A549 (cell line): ENCODE results near the gene KRTAP3-3. TPM values are rescaled to one million over a fixed set of nuclear protein-coding genes. Genes with fewer than 3 reads are reported as not detected.

Experiments
- ATAC-seq, 2 experiments: fragments of 200-7000 bp in 1 of 2; fragments of >200 bp in 1 of 2; cut with Nextera tagmentation in 1 of 2; cut with Tn5 transposase in 1 of 2; 3 replicates each; pipeline versions ENCODE4 v1.8.0 to v1.9.1; 2018 to 2020; ENCODE audit warnings: mild to moderate bottlenecking in 1 of 2, moderate library complexity in 1 of 2
- CTCF ChIA-PET: fragments of 300-600 bp; sonication (Branson Sonifier 250); formaldehyde crosslinking; extraction: SDS; loops from one replicate; lab custom pipeline; 2021; ENCODE audit warnings: antibody characterized with exemption, inconsistent platforms; lab: Yijun Ruan, JAX
- POLR2A ChIA-PET: fragments of 350-600 bp; formaldehyde crosslinking; extraction: SDS; loops from one replicate; lab custom pipeline; 2021; ENCODE audit warnings: antibody characterized with exemption, inconsistent platforms; lab: Yijun Ruan, JAX
- DNase-seq, 2 experiments: peaks; one replicate each; pipeline versions ENCODE4 v3.0.0 to v3.0.0-alpha.2; 2011 to 2016; ENCODE audit warnings: low read depth in 1 of 2, low spot score in 1 of 2
- FAIRE-seq: peaks from 2 replicates; lab custom pipeline; 2011; peaks lifted over from hg19 to GRCh38; lab: Jason Lieb, UNC
- H3K27ac ChIP-seq, 2 experiments: fragments of >200 bp; sonication (Bioruptor Twin); formaldehyde crosslinking; 3 replicates each; pipeline ENCODE4 v1.5.1; 2016 to 2017
- H3K4me1 ChIP-seq: fragments of >200 bp; sonication (Bioruptor Twin); formaldehyde crosslinking; 3 replicates; pipeline ENCODE4 v1.6.1; 2016
- H3K4me2 ChIP-seq: fragments of >200 bp; sonication (Bioruptor Twin); formaldehyde crosslinking; 3 replicates; pipeline ENCODE4 v1.6.1; 2016
- H3K4me3 ChIP-seq: fragments of >200 bp; sonication (Bioruptor Twin); formaldehyde crosslinking; 3 replicates; pipeline ENCODE4 v1.5.1; 2016
- H3K9me3 ChIP-seq: fragments of >200 bp; sonication (Bioruptor Twin); formaldehyde crosslinking; 3 replicates; pipeline ENCODE4 v1.6.1; 2016
- BHLHE40 ChIP-seq: IDR thresholded peaks from 2 replicates; pipeline ENCODE4 v1.6.1; 2012; ENCODE audit warnings: low read depth, low read length, inconsistent platforms
- CBX2 ChIP-seq: fragments of 200-600 bp; sonication (generic); IDR thresholded peaks from 2 replicates; pipeline ENCODE4 v1.6.1; 2016; ENCODE audit warnings: low read depth, mild to moderate bottlenecking, borderline replicate concordance
- EHF ChIP-seq: fragments of 250-450 bp; sonication (Bioruptor Pico); IDR thresholded peaks from 2 replicates; pipeline ENCODE4 v1.5.0; 2020; ENCODE audit warnings: mild to moderate bottlenecking
- ESRRA ChIP-seq: fragments of 150-350 bp; IDR thresholded peaks from 2 replicates; pipeline ENCODE4 v1.6.1; 2014; ENCODE audit warnings: mild to moderate bottlenecking, low read length, borderline replicate concordance
- FOSB ChIP-seq: fragments of 250-450 bp; sonication (Bioruptor Pico); IDR thresholded peaks from 2 replicates; pipeline ENCODE4 v1.5.0; 2020; ENCODE audit warnings: mild to moderate bottlenecking, moderate library complexity
- FOSL2 ChIP-seq, 2 experiments: fragments of 450-650 bp in 1 of 2; fragments of >200 bp in 1 of 2; sonication (Bioruptor Twin) in 1 of 2; formaldehyde crosslinking; IDR thresholded peaks; 2 replicates each; pipeline versions ENCODE4 v1.5.0 to v1.6.1; 2016 to 2020; ENCODE audit warnings: mild to moderate bottlenecking in 1 of 2, moderate library complexity in 1 of 2
- FOXS1 ChIP-seq: fragments of 250-450 bp; sonication (Bioruptor Pico); IDR thresholded peaks from 2 replicates; pipeline ENCODE4 v1.5.0; 2020; ENCODE audit warnings: mild to moderate bottlenecking, moderate library complexity
- HEYL ChIP-seq: fragments of 250-450 bp; sonication (Bioruptor Pico); IDR thresholded peaks from 2 replicates; pipeline ENCODE4 v1.8.0; 2021; ENCODE audit warnings: mild to moderate bottlenecking, moderate library complexity
- JUN ChIP-seq, 2 experiments: fragments of >200 bp; sonication (Bioruptor Twin); formaldehyde crosslinking; IDR thresholded peaks; 2 replicates in 1 of 2; 3 replicates in 1 of 2; pipeline ENCODE4 v1.6.1; 2016 to 2017
- JUNB ChIP-seq: fragments of >200 bp; sonication (Bioruptor Twin); formaldehyde crosslinking; IDR thresholded peaks from 2 replicates; pipeline ENCODE4 v1.6.1; 2016
- KDM5A ChIP-seq: fragments of 200-600 bp; sonication (generic); IDR thresholded peaks from 2 replicates; pipeline ENCODE4 v1.6.1; 2016; ENCODE audit warnings: antibody characterized with exemption, mild to moderate bottlenecking
- NPAS2 ChIP-seq: fragments of 250-450 bp; sonication (Bioruptor Pico); IDR thresholded peaks from 2 replicates; pipeline ENCODE4 v1.8.0; 2022; ENCODE audit warnings: mild to moderate bottlenecking, moderate library complexity, borderline replicate concordance
- PHF8 ChIP-seq: fragments of 200-600 bp; sonication (generic); IDR thresholded peaks from 2 replicates; pipeline ENCODE4 v1.6.1; 2016; ENCODE audit warnings: low read depth, mild to moderate bottlenecking, antibody characterized with exemption, moderate library complexity, borderline replicate concordance
- RAD21 ChIP-seq, 2 experiments: fragments of >200 bp in 1 of 2; sonication (Bioruptor Twin) in 1 of 2; formaldehyde crosslinking in 1 of 2; IDR thresholded peaks in 1 of 2; conservative IDR thresholded peaks in 1 of 2; 2 replicates in 1 of 2; 3 replicates in 1 of 2; pipeline ENCODE4 v1.6.1; 2012 to 2018; ENCODE audit warnings: inconsistent platforms in 1 of 2
- RCOR1 ChIP-seq: fragments of 150-350 bp; IDR thresholded peaks from 2 replicates; pipeline ENCODE4 v1.6.1; 2014; ENCODE audit warnings: antibody characterized with exemption, low read length, low read depth
- REST ChIP-seq: fragments of 200-600 bp; sonication (generic); IDR thresholded peaks from 2 replicates; pipeline ENCODE4 v1.6.1; 2016; ENCODE audit warnings: antibody characterized with exemption, mild to moderate bottlenecking, moderate library complexity
- RNF2 ChIP-seq: fragments of 200-600 bp; sonication (generic); IDR thresholded peaks from 2 replicates; pipeline ENCODE4 v1.6.1; 2016; ENCODE audit warnings: low read depth, mild to moderate bottlenecking, antibody characterized with exemption, moderate library complexity, borderline replicate concordance
- TP53 ChIP-seq: fragments of 250-450 bp; sonication (Bioruptor Pico); IDR thresholded peaks from 2 replicates; pipeline ENCODE4 v1.5.0; 2021; ENCODE audit warnings: mild to moderate bottlenecking, moderate library complexity
- ZC3H11A ChIP-seq: fragments of 450-650 bp; IDR thresholded peaks from 2 replicates; pipeline ENCODE4 v1.6.1; 2014; ENCODE audit warnings: antibody characterized with exemption, mild to moderate bottlenecking
- ZNF302 ChIP-seq: fragments of 250-450 bp; sonication (Bioruptor Pico); IDR thresholded peaks from 2 replicates; pipeline ENCODE4 v1.9.0; 2021; ENCODE audit warnings: inconsistent platforms, mild to moderate bottlenecking, moderate library complexity
- ZSCAN20 ChIP-seq: fragments of 250-450 bp; sonication (Bioruptor Pico); IDR thresholded peaks from 2 replicates; pipeline ENCODE4 v1.8.0; 2022; ENCODE audit warnings: mild to moderate bottlenecking, moderate library complexity
- WGBS: methylation state at CpG from one replicate; pipeline ENCODE4 v1.1.6; 2017; ENCODE audit errors: missing lambda C conversion rate; 5-methylcytosine and 5-hydroxymethylcytosine counted together
- polyA plus RNA-seq, 4 experiments: library from polyadenylated mRNA; depleted of rRNA in 3 of 4; stranded (reverse); fragments of >200 nt; fragmentation: RNase III in 1 of 4; extraction: RNeasy Plus Mini Kit Qiagen cat#74134 plus additional on column Dnase treatment in 1 of 4; gene quantifications; 2 replicates in 3 of 4; 3 replicates in 1 of 4; pipeline ENCODE4 v1.2.3, GENCODE V29; 2011 to 2017
- TF ChIP-seq, protein P1 (sequence below): IDR thresholded peaks from 2 replicates; pipeline ENCODE4 v1.6.1; 2012
- TF ChIP-seq, protein P2 (sequence below): fragments of 450-650 bp; IDR thresholded peaks from 2 replicates; pipeline ENCODE4 v1.6.1; 2014; ENCODE audit warnings: antibody characterized with exemption
- TF ChIP-seq, protein P3 (sequence below): fragments of 150-350 bp; IDR thresholded peaks from 2 replicates; pipeline ENCODE4 v1.6.1; 2014; ENCODE audit warnings: low read depth, mild to moderate bottlenecking, low read length

Gene KRTAP3-3
- polyA plus RNA-seq, 2 of the 4 experiments (the other 2 are of a cell fraction), result not detected

DNA sequence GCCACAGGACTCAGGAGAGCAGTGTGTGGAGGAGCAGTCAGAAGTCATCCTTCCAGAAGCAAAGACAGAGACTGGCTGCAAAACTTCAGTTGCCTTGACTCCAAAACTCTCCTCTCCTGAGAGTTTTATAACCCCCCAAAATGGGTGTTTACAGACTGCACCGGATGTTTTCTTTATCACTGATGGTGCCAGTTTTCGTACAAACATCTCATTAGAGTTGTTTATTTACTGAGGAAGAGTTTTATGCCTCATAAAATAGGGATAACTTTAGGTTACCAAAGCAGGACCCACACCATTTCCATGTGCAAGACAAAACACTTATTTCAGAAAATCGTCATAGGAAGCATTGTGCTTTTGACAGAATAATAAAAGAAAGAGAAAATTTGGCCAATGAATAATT, 9.7 kb downstream of the KRTAP3-3 start, which contains the start of gene KRT40:
Gene KRT40, minus strand, starts transcription at position 101 of the 400 bp plus-strand sequence. Its CDS starts 53 bp downstream, at position 48.
- CTCF ChIA-PET, result interaction anchor here (0.8 to 2.5 kb wide), 4 partner anchors 8 to 664 kb away, joined by 4 to 8 read pairs (median 4); no protein-coding TSS in a partner anchor
- no peaks in the 10 kb centered on the region for H3K4me1 ChIP-seq
- no peak for TF ChIP-seq EHF
- TF ChIP-seq, protein P1, sequence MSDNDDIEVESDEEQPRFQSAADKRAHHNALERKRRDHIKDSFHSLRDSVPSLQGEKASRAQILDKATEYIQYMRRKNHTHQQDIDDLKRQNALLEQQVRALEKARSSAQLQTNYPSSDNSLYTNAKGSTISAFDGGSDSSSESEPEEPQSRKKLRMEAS, result no peak
- TF ChIP-seq ZC3H11A, result no peak
- no peak for TF ChIP-seq ZNF302
- no peak for TF ChIP-seq BHLHE40
- no peak for TF ChIP-seq REST
- no peak for TF ChIP-seq JUNB
- TF ChIP-seq FOSL2 (IDR thresholded peaks at IDR 0.05), result no peak
- no peak for TF ChIP-seq FOSL2 (CRISPR knock-in tag; IDR thresholded peaks at IDR 0.05)
- TF ChIP-seq, protein P2, sequence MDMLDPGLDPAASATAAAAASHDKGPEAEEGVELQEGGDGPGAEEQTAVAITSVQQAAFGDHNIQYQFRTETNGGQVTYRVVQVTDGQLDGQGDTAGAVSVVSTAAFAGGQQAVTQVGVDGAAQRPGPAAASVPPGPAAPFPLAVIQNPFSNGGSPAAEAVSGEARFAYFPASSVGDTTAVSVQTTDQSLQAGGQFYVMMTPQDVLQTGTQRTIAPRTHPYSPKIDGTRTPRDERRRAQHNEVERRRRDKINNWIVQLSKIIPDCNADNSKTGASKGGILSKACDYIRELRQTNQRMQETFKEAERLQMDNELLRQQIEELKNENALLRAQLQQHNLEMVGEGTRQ, result no peak
- TF ChIP-seq PHF8, result no peak
- no peak for TF ChIP-seq HEYL
- TF ChIP-seq FOSB (CRISPR knock-in tag), result no peak
- TF ChIP-seq JUN (IDR thresholded peaks at IDR 0.05), result no peak
- TF ChIP-seq, all 56 proteins: peak for 0
- Histone ChIP-seq H3K27ac (no peak within 1 kb of the TSS), H3K9me3 (no peaks in the 10 kb centered on the region), H3K4me3 (no peak within 1 kb of the TSS), H3K4me2 (no peak within 1 kb of the TSS)
- POLR2A ChIA-PET, result no interaction called here
- FAIRE-seq (no peak), ATAC-seq (no peak), DNase-seq (no peak)
- WGBS, result 46% methylated on average over 3 of the region's 3 CpGs

- ChIA-PET CTCF (interaction anchor here (0.7 to 2.1 kb wide), 6 partner anchors 8 to 682 kb away, joined by 3 to 6 read pairs (median 4); no protein-coding TSS in a partner anchor), POLR2A (no interaction called here)
- 51% methylated on average over 5 of the region's 5 CpGs for WGBS
- Histone ChIP-seq H3K27ac (no peak overlapping the region), H3K4me2 (no peak overlapping the region), H3K9me3 (no peaks in the 10 kb centered on the region), H3K4me3 (no peak overlapping the region), H3K4me1 (no peaks in the 10 kb centered on the region)
- TF ChIP-seq NPAS2 (CRISPR knock-in tag), result no peak
- TF ChIP-seq, protein P3, sequence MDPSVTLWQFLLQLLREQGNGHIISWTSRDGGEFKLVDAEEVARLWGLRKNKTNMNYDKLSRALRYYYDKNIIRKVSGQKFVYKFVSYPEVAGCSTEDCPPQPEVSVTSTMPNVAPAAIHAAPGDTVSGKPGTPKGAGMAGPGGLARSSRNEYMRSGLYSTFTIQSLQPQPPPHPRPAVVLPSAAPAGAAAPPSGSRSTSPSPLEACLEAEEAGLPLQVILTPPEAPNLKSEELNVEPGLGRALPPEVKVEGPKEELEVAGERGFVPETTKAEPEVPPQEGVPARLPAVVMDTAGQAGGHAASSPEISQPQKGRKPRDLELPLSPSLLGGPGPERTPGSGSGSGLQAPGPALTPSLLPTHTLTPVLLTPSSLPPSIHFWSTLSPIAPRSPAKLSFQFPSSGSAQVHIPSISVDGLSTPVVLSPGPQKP, result no peak
- no peak for TF ChIP-seq RCOR1
- TF ChIP-seq CBX2, result no peak
- DNase-seq (no peak), FAIRE-seq (no peak), ATAC-seq (no peak)
Measured at GRCh38 chr17:40981115-40981514, 12.8 kb downstream of the KRTAP3-3 start.

DNA sequence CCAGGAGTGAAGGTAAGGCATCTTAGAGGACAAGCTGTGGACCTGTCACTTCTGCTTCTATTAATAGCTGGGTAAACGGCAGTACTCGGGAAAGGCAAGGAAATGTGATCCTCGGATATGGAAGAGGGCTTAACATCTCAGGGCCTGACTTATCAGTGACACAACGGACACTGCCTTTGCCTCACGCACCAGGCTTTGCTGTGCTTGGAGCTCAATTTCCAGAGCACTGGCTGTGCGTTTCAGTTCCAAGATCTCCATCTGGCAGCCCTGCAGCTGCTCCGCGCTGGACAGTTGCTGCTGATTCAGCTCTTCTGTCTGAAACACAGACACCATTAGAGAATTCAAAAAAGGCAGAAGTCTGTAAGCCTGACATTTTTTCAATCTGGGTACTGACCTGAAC, 13.4 kb downstream of the KRTAP3-3 start:
- H3K4me1 ChIP-seq, result no peaks in the 10 kb centered on the region
- 69% methylated on average over 8 of the region's 8 CpGs for WGBS
- CTCF ChIA-PET, result interaction anchor here (0.7 to 2.1 kb wide), 5 partner anchors 9 to 682 kb away, joined by 3 to 6 read pairs (median 3); no protein-coding TSS in a partner anchor
- DNase-seq, result no peak
- ATAC-seq, result no peak; a peak in 1 of 6 replicates
- no peaks in the 10 kb centered on the region for H3K9me3 ChIP-seq
- H3K27ac ChIP-seq, result no peak overlapping the region
- H3K4me3 ChIP-seq, result no peak overlapping the region
- no peak for FAIRE-seq
- no peak overlapping the region for H3K4me2 ChIP-seq
- POLR2A ChIA-PET, result no interaction called here
- TF ChIP-seq ZSCAN20 (CRISPR knock-in tag) (no peak), FOXS1 (CRISPR knock-in tag) (no peak), RCOR1 (no peak), FOSB (CRISPR knock-in tag) (no peak), FOSL2 (IDR thresholded peaks at IDR 0.05) (no peak), FOSL2 (CRISPR knock-in tag; IDR thresholded peaks at IDR 0.05) (no peak), KDM5A (no peak), RNF2 (no peak), RAD21 (conservative IDR thresholded peaks at IDR 0.05 in 1 of 2, IDR thresholded peaks at IDR 0.05 in 1 of 2) (no peak), ZC3H11A (no peak), TP53 (CRISPR knock-in tag) (no peak), PHF8 (no peak), CBX2 (no peak), ESRRA (no peak)
- TF ChIP-seq, protein P3, result no peak
